ENCODE measurements around the gene AMBRA1.

The AMBRA1 gene

GRCh38 chr11:46490666-46491065 is 103.2 kb downstream of the AMBRA1 start:
- DNase-seq (ENCODE audit: low read depth) = no peak
- TF ChIP-seq, protein P1, sequence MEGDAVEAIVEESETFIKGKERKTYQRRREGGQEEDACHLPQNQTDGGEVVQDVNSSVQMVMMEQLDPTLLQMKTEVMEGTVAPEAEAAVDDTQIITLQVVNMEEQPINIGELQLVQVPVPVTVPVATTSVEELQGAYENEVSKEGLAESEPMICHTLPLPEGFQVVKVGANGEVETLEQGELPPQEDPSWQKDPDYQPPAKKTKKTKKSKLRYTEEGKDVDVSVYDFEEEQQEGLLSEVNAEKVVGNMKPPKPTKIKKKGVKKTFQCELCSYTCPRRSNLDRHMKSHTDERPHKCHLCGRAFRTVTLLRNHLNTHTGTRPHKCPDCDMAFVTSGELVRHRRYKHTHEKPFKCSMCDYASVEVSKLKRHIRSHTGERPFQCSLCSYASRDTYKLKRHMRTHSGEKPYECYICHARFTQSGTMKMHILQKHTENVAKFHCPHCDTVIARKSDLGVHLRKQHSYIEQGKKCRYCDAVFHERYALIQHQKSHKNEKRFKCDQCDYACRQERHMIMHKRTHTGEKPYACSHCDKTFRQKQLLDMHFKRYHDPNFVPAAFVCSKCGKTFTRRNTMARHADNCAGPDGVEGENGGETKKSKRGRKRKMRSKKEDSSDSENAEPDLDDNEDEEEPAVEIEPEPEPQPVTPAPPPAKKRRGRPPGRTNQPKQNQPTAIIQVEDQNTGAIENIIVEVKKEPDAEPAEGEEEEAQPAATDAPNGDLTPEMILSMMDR (IDR thresholded peaks at IDR 0.05; ENCODE audit: low read length, missing control alignments) = no peak
- no peak overlapping the region for H3K4me3 ChIP-seq (replicated peaks; ENCODE audit: low read depth, low read length)

DNA sequence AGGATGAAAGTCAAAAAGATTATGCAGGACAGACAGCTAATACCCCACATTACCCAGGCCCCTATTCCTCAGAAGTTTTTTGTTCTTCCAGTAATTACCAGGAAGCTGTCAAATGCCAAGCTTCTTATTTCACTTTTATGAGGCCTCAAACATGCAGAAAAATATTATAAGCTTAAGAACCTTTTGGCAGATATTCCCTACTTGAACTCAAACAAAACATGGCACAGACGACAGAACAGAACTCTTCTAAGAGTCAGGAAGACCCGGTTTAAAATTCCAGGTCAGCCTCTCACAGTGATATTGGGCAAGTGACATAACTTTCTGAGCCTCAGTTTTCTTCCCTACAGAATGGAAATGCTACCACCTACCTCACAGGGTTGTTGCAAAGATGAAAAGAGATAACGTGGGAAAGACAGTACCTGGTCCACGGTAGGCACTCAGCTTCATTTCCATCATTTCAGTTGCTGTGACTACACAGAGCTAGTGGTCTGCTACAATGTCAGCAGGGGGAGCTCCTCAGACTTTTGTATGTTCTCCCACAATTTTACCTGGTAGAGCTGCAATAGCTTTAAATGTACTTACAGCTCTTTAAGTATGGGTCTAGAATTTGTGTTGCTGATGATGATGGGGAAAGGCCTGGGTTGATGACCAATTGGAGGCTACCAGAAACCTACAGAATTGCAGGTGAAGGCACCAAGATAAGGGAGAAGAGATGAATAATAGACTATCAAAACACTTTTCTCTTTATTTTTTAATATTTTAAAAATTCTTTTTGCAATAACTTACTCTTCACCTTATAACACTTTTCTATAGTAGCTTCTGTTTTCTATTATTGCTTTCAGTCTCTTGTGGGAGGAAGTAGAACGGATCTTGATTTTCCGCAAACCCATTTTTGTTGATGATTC is 103.9 kb downstream of the AMBRA1 start:
- no peak overlapping the region for H3K4me3 ChIP-seq (replicated peaks; ENCODE audit: low read depth, low read length)
- peak; percentile 70 for DNase-seq (ENCODE audit: low read depth)
- TF ChIP-seq, protein P1 (IDR thresholded peaks at IDR 0.05; ENCODE audit: low read length, missing control alignments) = peak; percentile 78

DNA sequence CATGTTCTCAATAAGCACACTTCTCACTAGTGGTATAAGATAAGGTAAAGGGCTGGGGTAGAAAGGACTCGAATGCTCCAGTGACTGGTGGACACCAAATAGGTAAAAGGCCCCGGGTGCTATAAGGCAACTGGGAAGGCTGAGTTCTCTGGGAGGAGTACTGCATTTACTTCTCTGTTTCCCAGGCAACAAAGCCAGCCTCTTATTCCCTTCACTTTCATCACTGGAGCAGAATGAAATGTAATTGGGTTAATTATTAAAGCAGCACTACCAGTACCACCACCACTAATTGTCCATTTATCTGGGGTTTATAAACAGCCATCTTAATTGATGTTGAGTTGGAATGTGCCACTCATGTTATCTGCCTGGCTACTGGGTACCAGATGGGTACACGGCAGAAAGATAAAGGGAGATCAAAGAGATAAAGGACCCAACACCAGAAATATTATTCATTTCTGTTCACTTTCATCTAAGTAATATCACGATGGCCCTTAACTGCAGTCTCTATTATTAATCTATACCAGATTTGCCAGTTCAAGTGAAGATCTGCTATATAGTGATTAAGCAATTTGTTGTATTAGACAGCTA is 107.9 kb downstream of the AMBRA1 start:
- no peak for DNase-seq (ENCODE audit: low read depth)
- TF ChIP-seq, protein P1 (IDR thresholded peaks at IDR 0.05; ENCODE audit: low read length, missing control alignments) = no peak
- H3K4me3 ChIP-seq (replicated peaks; ENCODE audit: low read depth, low read length) = no peak overlapping the region

DNA sequence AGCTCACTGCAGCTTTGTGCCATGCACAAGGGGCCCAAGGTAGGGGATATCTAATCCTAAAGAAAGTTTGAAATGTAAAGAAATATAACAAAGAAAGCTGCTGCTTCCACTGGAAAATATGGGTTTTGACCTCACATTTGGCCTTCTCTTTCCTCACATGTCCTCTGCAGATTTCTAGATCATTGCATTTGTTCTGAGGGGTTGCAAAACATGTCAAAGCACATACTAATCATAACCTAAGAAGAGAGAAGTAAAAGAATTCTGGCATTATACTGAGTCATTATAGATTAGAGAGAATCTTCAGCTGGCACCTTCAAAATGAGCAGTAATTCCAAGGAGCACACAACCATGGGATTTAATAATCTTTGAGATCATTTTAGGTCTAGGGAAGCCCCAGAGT is 109.7 kb downstream of the AMBRA1 start:
- TF ChIP-seq, protein P1 (IDR thresholded peaks at IDR 0.05; ENCODE audit: low read length, missing control alignments) = no peak
- H3K4me3 ChIP-seq (replicated peaks; ENCODE audit: low read depth, low read length) = no peak overlapping the region
- no peak for DNase-seq (ENCODE audit: low read depth)

- DNase-seq (ENCODE audit: low read depth) = no peak
- H3K4me3 ChIP-seq (replicated peaks; ENCODE audit: low read depth, low read length) = no peak overlapping the region
- TF ChIP-seq, protein P1 (IDR thresholded peaks at IDR 0.05; ENCODE audit: low read length, missing control alignments) = no peak
Measured at GRCh38 chr11:46480909-46481308, 112.9 kb downstream of the AMBRA1 start.

DNA sequence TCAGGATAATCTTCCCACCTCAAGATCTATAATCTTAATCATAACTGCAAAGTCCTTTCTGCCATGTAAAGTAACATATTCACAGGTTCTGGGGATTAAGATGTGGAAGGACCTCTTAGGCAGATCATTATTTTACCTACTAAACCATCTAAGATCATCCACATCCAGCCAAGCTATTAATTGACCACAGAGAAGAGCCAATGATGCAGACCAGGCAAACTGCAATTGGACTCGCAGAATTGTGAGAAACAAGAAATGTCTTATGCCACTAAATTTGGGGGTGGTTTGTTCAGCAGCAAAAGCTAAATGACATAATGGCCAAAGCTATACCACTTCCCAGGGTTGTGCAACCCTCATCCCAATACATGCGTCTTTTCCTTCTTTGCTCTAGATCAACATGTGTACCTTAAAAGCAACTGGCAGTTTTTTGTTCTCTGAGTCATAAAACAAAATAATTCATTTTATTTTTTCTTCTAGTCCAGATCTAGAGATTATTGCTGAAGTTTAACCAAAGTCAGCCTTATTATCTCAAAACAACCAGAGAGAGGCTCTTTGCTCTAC is 113.6 kb downstream of the AMBRA1 start:
- no peak overlapping the region for H3K4me3 ChIP-seq (replicated peaks; ENCODE audit: low read depth, low read length)
- no peak for DNase-seq (ENCODE audit: low read depth)
- TF ChIP-seq, protein P1 (IDR thresholded peaks at IDR 0.05; ENCODE audit: low read length, missing control alignments) = no peak

Data from fibroblast of pulmonary artery (primary cell).